Fibroblast of lung (primary cell): ENCODE data around the gene RRM1.
"Not testable (repeated sequence)": the region's sequence is repeated elsewhere in the genome, so short reads cannot be mapped to it uniquely, and the experiment has no call there.

ENCODE experiments used
- CTCF ChIP-seq, 2 donors: IDR thresholded peaks in 1 of 2; conservative IDR thresholded peaks in 1 of 2; 1 replicate in 1 of 2; 2 replicates in 1 of 2; pipeline ENCODE4 v1.5.1; 2011 to 2012; ENCODE audit warnings: low read length in 2 of 2, control low read depth in 1 of 2, inconsistent platforms in 1 of 2, low read depth in 1 of 2, mild to moderate bottlenecking in 1 of 2
- EZH2 ChIP-seq: IDR thresholded peaks from 2 replicates; pipeline ENCODE4 v1.5.1; 2012; ENCODE audit warnings: low read length, control low read depth, mild to moderate bottlenecking; ENCODE audit errors: missing control alignments

GRCh38 chr11:4053200-4053599, 41.4 kb upstream of the RRM1 start:
- not testable (repeated sequence) for TF ChIP-seq CTCF (conservative IDR thresholded peaks at IDR 0.05 in 1 of 2, IDR thresholded peaks at IDR 0.05 in 1 of 2; ENCODE audit: low read depth in 1 of 2, low read length in 2 of 2); EZH2
